NCI-H526 treated with DMSO at 0.1 percent for 48 hours (cell line): Measurements from ENCODE around the gene MIA.
"Not testable (repeated sequence)": the region's sequence is repeated elsewhere in the genome, so short reads cannot be mapped to it uniquely, and the experiment has no call there.

Source experiments
- DNase-seq: peaks from one replicate; lab custom pipeline; 2025; lab: John Stamatoyannopoulos, UW

MIA gene

DNA sequence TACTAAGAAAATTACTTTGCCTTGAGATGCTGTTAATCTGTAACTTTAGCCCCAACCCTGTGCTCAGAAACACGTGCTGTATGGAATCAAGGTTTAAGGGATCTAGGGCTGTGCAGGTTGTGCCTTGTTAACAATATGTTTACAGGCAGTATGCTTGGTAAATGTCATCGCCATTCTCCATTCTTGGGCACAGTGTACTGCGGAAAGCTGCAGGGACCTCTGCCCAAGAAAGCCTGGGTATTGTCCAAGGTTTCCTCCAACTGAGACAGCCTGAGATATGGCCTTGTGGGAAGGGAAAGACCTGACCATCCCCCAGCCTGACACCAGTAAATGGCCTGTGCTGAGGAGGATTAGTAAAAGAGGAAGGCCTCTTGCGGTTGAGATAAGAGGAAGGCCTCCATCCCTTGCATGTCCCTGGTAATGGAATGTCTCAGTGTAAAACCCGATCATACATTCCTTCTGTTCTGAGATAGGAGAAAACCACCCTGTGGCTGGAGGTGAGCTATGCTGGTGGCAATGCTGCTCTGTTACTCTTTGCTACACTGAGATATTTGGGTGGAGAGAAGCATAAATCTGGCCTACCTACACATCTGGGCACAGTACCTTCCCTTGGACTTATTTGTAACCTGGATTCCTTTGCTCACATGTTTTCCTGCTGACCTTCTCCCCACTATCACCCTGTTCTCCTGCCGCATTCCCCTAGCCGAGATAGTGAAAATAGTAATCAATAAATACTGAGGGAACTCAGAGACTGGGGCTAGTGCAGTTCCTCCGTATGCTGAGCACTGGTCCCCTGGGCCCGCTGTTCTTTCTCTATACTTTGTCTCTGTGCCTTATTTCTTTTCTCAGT lies 47.6 kb downstream of the MIA start:
- not testable (repeated sequence) for DNase-seq

DNA sequence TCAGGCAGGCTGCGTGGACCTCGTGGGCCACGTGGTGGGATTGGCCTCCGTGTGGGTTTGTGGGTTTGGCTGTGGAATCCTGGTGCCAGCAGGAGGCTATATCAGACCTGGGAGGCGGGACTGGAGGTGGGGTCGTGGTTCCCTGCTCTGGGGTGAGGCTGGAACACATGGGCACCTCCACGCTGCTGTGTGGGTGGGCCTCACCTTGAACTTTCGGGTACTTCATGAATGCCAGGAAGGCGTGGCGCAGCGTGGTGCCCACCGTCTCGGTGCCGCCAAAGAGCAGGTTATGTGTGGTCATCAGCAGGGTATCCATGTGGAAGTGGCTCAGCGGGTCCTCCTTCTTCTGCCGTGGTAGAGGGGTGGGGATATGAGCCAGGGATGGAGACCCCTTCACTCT lies 49.6 kb downstream of the MIA start:
- DNase-seq = not testable (repeated sequence)

- DNase-seq = not testable (repeated sequence)
Observed at GRCh38 chr19:40825460-40826095, 50.3 kb downstream of the MIA start.

GRCh38 chr19:40826312-40826698 lies 51.0 kb downstream of the MIA start:
- DNase-seq = not testable (repeated sequence)

DNA sequence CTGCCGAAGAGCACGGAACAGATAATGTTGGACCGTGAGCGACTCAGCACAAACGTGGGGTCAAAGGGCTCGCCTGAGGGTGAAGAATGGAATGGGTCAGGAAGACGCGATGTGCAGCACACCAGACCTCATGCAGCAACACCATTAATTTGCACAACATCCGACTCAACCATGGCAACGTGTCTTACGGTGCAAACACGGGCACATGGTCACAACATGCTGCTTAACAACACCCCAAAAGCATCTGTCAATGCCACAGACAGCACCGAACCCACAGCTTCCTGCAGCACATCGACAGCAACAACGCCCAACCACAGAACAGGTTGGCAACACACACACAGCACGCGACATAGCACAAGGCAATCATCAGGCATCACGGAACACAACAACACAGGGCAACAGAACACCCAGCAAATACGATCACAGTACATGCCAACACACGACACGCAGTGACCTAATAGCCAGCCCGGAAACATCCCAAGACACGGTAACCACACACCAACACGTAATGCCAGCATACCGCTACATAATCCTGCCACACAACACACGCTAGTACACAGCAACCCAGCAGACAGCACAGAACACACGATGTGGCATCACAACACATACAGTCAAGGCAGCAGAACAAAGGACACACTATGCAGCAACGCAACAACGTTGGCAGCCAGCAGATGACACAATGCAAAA lies 51.5 kb downstream of the MIA start:
- DNase-seq = not testable (repeated sequence)
